Islet precursor cell (in vitro differentiated cells): ENCODE data around the gene ALDH7A1.
A peak's percentile ranks its signal among the peaks of the same experiment; 100 is the strongest.
"Not testable (repeated sequence)": the region's sequence is repeated elsewhere in the genome, so short reads cannot be mapped to it uniquely, and the experiment has no call there.

Experiments
- DNase-seq: peaks from one replicate; pipeline ENCODE4 v3.0.0-alpha.2; 2018

ALDH7A1 gene

GRCh38 chr5:126591549-126591948 lies 3.5 kb downstream of the ALDH7A1 start:
- DNase-seq, result no peak

DNA sequence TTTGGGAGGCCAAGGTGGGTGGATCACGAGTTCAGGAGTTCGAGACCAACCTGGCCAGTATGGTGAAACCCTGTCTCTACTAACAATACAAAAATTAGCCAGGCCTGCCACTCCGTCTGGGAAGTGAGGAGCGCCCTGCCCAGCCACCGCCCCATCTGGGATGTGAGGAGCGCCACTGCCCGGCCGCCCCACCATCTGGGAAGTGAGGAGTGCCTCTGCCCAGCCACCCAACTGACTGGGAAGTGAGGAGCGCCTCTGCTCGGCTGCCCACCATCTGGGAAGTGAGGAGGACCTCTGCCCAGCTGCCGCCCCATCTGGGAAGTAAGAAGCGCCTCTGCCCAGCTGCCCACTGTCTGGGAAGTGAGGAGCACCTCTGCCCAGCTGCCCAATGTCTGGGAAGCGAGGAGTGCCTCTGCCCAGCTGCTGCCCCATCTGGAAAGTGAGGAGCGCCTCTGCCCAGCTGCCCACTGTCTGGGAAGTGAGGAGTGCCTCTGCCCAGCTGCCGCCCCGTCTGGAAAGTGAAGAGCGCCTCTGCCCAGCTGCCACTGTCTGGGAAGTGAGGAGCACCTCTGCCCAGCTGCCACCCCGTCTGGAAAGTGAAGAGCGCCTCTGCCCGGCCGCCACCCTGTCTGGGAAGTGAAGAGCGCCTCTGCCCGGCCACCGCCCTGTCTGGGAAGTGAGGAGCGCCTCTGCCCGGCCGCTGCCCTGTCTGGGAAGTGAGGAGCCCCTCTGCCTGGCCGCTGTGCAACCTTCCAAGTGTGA lies 5.3 kb downstream of the ALDH7A1 start:
- no peak for DNase-seq

GRCh38 chr5:126587551-126588390 lies 7.2 kb downstream of the ALDH7A1 start:
- DNase-seq, result no peak

DNA sequence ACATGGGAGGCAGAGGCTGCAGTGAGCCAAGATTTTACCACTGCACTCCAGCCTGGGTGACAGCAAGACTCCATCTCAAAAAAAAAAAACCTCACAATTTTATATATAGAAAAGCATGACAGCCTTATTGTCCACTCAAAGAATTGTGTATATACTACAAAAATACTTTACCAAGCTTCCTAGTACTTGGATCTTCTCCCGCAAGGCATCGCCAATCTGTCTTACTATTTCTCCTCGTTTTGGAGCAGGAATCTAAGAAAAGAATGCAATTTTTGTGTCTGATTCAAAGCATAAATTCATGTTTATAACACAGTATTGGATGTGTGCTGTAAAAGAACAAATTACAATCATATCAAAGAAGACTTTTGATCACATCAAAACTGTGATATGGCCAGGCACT lies 11.3 kb downstream of the ALDH7A1 start:
- DNase-seq, result no peak

DNA sequence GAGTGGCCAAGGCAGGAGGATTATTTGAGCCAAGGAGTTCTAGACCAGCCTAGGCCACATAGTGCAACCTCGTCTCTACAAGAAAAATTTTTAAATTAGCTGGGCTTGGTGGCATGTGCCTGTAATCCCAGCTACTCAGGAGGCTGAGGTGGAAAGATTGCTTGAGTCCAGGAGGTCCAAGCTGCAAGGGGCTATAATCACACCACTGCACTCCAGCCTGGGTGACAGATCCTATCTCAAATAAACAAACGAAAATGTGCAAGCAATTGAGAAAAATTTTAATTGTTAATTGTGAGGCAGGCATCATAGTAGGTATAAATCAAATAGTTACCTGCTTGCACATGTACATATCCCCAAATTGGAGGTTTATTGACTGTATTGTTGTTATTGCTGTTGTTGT lies 15.3 kb downstream of the ALDH7A1 start:
- DNase-seq, result no peak

- DNase-seq, result no peak
Observed at GRCh38 chr5:126577415-126577814, 17.6 kb downstream of the ALDH7A1 start.

DNA sequence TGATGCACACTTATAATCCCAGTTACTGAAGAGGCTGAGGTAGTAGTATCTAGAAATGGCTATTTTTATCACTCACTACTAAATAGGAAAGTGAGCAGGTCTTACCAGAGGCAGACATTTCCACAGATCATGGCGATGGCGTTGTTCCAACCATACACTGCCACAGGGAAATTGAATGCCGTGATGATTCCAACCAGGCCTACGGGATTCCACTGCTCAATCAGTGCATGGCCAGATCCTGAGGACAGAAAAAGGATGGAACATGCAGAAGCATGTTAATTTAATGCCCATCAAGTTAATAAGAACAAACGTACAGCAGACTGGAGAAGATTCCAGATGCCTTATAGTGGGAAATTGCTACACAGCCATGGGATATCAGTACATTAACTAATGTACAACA lies 18.0 kb downstream of the ALDH7A1 start:
- DNase-seq, result no peak

- DNase-seq, result no peak
Observed at GRCh38 chr5:126575644-126576043, 19.4 kb downstream of the ALDH7A1 start.

GRCh38 chr5:126568206-126568755 lies 26.7 kb downstream of the ALDH7A1 start:
- no peak for DNase-seq

GRCh38 chr5:126562823-126563222 lies 32.2 kb downstream of the ALDH7A1 start:
- DNase-seq, result no peak

DNA sequence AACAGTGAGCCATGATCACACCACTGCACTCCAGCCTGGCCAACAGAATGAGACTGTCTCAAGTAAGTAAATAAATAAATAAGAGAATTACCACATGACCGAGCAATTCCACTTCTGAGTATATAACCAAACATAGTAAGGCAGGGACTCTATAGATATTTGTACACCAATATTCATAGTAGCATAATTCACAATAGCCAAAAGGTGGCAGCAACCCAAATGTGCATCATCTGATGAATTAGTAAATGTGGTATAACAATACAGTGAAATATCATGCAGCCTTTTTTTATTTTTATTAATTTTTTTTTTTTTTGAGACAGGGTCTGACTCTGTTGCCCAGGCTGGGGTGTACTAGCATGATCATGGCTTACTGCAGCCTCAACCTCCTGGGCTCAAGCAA lies 33.1 kb downstream of the ALDH7A1 start:
- no peak for DNase-seq

- DNase-seq, result not testable (repeated sequence)
Observed at GRCh38 chr5:126555101-126555500, 39.9 kb downstream of the ALDH7A1 start.

GRCh38 chr5:126552614-126553013 lies 42.4 kb downstream of the ALDH7A1 start:
- no peak for DNase-seq

DNA sequence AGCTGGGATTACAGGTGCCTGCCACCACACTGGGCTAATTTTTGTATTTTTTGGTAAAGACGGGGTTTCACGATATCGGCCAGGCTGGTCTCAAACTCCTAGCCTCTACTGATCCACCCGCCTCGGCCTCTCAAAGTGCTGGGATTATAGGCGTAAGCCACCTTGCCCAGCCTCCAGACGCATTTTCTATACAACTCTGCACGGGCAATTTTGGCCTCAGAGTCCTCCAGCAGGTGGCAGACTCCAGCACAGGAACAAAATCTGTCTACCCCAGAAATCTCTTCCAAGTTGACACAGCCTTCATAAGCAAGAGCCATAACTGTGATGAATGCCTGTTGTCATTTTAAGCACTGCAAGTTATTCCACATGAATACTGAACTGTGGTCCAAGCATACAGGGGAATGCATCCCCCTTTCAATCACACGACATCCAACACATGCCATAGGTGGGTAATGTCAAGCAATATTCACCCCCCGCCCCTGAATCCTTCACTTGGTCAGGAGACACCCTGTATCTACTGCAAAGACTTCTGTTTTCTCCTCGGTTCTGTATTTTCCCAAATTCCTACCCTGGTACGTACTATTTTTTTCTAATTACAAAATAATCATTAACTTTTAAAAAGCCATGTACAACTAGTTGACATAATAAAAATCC lies 50.8 kb downstream of the ALDH7A1 start:
- DNase-seq, result peak; percentile 66

DNA sequence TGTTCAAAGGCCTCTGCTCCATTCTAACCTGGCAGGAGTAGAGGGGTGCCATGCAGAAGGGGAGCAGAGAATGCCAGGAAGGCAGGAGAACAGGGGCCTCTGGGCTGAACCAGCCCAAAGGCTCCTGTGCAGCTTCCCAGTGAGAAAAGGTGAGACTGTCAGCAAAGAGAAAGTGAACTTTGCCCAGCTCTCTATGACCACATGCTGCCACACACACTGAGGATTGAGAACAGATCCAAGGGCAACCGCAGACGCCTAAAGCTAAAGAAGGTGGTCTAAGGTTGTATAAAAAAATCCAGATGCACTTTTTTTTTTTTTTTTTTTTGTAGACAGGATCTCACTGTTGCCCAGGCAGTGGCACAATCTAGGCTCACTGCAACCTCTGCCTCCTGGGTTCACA lies 51.4 kb downstream of the ALDH7A1 start:
- DNase-seq, result no peak

GRCh38 chr5:126543009-126543408 lies 52.0 kb downstream of the ALDH7A1 start:
- no peak for DNase-seq

- DNase-seq, result no peak
Observed at GRCh38 chr5:126542441-126542840, 52.6 kb downstream of the ALDH7A1 start.

DNA sequence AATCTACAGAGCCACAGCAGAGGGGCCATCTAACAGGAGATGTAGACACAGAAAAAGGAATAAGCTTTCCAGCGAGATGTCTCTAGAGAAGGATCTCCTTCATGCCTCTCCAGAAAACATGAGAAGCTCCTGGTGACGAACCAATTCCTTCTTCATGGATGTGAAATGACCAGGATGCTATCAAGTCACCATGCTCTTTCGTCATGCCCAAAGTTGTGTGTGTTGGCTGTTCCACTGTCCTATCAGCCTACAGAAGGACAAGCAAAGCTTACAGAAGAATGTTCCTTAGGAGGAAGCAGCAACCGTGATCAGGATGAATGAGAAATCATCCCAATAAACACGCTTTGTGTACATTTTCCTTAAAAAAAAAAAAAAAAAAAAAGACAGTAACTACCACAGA lies 54.4 kb downstream of the ALDH7A1 start:
- no peak for DNase-seq

DNA sequence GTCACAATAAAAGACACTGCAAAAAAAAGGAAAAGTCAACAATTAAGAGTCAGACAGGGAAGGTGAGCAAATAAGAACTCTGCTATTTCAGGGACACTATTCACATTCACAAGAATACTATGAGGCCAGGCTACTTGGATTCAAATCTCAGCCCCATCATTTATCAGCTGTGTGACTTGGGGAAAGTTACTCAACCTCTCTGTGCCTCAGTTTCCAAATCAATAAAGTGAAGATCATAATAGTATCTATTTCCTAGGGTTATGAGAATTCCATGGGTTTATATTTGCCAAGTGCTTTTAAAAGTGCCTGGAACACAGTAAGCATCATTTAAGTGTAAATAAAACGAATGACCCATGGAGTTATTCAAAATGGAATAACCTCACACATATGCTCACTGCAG lies 56.4 kb downstream of the ALDH7A1 start:
- DNase-seq, result no peak

DNA sequence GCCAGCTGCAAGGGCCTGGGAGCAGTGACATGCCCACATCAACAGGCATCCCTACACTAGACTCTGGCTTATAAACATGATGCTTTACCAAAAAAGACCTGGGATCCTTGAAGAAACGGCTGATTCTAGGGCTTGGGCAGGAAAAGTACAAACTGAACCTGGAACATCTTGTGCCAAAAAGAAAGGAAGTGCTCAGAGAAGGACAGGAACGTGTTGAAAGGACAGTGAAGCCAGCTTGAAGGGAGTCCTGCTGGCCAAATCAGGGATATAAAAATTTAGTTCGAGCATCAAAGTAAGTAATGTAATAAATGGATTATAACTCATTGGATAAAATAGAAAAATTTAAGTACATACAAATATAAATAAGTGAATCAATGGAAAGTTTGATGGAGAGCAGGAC lies 58.1 kb downstream of the ALDH7A1 start:
- no peak for DNase-seq

DNA sequence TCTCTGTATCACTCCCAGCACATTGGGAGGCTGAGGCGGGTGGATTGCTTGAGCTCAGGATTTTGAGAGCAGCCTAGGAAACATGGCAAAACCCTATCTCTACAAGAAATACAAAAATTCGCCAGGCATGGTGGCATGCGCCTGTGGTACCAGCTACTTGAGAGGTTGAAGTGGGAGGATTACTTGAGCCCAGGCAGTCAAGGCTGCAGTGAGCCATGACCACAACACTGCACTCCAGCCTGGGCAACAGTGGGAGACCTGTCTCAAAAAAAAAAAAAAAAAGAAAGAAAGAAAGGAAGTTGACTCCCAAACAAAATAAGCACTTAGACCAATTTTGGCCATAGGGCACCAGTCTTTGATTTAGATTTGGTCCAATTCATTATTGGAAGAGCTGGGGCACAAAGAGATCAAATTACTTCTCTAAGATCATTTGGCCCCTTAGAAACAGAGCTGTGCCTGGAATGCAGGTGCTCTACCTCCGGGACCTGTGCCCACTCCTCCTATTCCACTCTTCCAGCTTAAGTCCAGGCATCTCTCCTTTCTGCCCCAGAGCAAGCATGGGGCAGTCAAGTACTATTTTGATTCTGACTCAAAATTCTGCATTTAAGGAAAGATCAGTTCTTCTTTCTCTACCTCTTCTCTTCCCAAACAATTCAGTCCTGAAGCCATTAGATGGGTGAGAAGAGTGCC lies 59.0 kb downstream of the ALDH7A1 start:
- DNase-seq, result no peak

DNA sequence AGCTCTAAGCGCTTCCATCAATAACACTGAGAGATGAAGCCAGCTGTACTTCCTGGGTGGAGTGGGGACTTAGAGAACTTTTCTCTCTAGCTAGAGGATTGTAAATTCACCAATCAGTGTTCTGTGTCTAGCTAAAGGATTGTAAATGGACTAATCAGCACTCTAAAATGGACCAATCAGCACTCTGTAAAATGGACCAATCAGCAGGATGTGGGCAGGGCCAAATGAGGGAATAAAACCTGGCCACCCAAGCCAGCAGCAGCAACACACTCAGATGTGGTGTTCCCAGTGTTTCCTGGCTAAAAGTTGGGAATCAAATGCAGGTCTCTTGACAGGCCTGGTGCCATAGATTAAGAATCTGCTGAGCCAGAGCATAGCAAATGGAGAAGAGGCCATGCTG lies 60.5 kb downstream of the ALDH7A1 start:
- DNase-seq, result no peak
